NCI-H2196 (cell line): ENCODE measurements around the gene DIP2C.
"Not testable (repeated sequence)": the region's sequence is repeated elsewhere in the genome, so short reads cannot be mapped to it uniquely, and the experiment has no call there.

ENCODE experiments used
- DNase-seq: peaks from one replicate; lab custom pipeline; 2025; ENCODE audit not compliant: unreplicated experiment; lab: John Stamatoyannopoulos, UW

DIP2C gene

GRCh38 chr10:695396-695795, 5.9 kb upstream of the DIP2C start:
- DNase-seq: no peak

DNA sequence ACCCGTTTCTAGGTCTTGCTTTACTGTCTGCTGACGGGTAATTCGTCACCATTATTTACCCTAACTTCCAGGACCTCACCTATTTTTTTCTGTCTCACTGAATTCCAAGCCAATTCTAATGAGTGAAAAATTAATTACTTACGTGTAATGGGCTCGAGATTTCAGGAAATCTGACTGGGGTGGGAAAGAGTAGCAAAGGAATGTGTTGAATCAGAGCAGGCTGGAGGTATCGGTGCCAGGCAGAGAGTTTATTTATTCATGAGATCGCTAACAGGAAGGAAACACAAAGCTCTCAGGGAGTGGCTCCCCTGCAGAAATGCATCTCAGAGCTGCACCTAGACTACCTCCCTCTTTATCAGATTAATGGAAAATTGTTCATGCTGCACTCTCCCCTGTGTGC, 4.0 kb upstream of the DIP2C start:
- no peak for DNase-seq

DNA sequence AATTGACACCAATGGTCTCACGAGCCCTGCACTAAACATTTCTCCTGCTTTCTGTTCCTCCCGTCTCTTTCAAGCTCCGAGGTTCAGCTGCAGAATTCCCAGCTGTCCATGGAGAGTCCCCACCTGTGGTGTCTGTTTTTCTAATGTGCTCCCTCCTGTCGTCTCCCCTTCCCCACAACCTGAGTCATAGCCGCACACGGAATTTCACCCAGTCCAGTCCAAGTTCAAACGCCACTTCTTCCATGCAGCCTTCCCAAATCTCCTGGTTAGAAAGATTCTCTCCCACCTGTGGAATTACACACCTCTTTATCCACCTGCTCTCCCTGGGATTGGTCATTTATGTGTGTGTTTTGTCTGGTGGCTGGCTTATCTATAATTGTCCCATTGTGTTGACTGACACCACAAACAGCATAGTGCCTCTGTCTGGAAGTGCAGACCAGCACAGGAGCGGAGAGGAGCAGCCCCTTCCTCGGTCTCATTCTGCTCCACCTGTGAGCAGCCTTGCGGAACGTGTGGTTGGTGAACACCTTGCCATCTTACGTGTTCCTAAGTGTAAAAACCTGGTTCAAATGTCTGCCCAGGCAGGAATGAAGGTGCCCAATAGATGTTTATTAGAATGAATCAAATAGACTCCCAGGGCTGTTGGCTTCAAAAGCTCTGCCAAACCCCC, 3.3 kb upstream of the DIP2C start:
- no peak for DNase-seq

GRCh38 chr10:691216-691615, 1.7 kb upstream of the DIP2C start:
- DNase-seq: no peak

GRCh38 chr10:690372-691161, 1.1 kb upstream of the DIP2C start:
- DNase-seq: no peak

GRCh38 chr10:689121-689451, 382 bp downstream of the DIP2C start:
- DNase-seq: no peak

DNA sequence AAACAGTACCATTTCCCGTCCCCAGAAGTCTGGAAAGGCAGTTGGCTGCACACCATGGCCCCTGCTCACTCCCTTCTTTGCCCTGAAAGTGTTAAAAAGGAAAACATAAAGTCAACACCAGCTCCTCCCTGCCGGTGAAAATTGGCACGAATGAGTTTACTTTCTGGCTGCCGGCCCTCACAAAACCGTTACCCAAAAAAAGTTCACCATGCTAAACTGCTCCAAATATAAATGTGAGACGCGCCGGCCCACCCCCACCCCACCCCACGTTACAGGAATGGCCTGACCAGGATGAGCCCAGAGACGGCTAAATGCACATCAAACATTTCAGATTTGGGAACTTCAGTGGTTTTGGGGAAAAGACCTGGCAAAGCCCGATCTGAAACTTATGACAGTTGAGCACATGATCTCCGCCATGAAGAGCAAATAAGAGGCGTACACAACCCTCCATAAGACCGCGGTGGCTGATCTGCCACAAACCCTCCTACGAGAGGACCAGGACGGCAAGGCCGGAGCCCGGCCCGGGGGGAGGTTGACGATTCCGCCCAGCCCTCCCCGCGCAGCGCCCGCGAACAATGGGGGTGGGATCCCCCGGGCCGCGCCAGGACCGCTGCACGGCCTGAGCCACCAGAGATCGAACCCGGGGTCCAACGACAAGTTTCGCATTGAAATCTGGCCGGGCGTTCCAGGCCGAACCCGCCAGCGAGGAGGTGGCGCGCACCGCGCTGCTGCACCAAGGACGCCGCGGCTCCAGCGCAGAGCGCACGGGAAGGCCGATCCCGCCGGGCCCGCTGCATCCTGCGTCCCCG, 952 bp downstream of the DIP2C start:
- no peak for DNase-seq

- DNase-seq: no peak
Observed at GRCh38 chr10:687583-688311, 1.7 kb downstream of the DIP2C start.

DNA sequence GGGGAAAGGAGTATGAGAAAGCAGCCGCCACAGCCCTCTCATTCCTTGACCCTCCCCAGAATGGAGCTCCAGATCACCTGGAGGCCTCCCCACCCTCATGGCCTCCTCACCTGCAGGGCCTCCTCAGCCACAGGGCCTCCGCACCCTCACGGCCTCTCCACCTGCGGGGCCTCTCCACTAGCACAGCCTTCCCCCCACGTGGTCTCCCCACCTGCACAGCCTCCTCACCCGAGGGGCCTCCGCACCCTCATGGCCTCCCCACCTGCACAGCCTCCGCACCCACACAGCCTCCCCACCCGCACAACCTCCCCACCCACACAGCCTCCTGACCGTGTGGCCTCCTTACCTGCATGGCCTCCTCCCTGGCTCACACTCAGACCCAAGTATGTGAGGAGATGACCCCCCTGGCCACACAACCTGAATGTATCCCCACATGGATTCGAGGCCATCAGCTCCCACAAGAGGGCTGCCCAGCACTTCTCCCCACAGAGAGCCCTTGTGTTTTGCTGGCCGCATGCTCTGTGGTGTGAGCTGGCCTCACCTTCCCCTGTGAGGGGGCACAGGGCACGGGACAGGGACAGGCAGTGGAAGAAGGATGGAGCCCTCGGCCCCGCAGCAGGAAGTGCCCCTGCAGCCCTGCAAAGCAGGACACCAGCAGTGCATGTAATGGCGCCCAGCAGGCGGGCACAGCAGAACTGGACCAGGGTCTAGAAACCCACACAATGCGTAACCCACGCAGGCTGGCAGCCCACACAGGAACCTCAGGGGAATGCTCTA, 3.1 kb downstream of the DIP2C start:
- no peak for DNase-seq

- no peak for DNase-seq
Observed at GRCh38 chr10:685613-686012, 3.9 kb downstream of the DIP2C start.

DNA sequence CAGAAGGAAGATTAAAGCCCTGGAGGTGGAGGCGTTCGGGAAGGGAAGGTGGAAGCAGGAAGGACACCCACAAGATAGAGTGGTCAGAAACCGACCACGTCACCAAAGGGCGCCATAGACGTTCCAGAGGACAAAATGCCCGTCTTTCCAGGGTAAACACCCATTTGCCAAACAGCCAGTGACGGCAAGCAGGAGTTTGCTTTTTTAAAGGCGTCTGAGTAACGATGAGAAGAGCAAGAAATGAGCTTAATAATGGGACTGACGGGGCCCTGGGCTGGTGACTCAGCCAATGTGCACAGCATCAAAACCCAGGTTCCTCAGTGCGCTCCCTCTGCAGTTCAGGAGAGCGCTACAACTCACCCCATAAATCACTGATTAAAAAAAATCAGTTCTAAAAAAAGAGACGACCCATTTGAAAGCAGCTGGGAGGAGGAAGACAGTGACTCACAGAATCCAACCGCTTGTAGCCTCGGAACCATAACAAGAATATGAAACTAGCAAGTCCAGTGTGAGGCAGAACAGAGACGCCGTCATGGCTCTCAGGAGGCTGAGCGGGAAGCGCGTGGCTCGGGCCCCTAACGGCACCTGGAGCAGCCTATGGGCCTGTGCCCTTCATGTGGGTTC, 5.9 kb downstream of the DIP2C start:
- DNase-seq: no peak

- DNase-seq: no peak
Observed at GRCh38 chr10:682931-683447, 6.5 kb downstream of the DIP2C start.

- no peak for DNase-seq
Observed at GRCh38 chr10:681670-682318, 7.7 kb downstream of the DIP2C start.

DNA sequence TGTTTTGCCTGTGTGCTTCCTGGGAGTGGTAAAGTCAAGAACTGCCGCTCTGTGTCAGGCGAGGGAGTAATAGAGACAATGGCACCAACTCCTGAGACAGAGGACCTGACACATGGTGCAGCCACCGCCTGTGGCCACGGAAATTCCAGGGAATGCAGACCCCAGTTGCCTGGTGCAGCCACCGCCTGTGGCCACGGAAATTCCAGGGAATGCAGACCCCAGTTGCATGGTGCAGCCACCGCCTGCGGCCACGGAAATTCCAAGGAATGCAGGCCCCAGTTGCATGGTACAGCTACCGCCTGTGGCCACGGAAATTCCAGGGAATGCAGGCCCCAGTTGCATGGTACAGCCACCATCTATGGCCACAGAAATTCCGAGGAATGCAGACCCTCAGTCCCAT, 8.7 kb downstream of the DIP2C start:
- no peak for DNase-seq

DNA sequence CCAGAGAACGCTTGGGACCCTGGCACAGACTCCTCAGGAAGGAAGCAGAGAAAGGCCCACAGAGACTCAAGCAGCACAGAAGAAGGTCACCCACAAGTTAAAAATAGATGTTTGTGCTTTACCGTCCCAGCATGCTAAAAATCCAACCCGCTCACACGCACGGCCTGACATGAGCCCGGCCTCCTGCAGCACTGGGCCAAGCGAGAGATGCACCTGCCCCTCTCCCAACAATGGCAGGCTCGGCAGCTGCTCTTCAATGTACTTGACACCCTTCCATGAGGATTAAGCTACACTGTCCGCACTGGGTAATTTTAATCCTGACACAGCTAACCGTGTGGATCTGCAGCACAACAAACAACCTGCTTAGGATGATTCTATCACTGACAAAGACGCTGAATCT, 9.3 kb downstream of the DIP2C start:
- DNase-seq: peak; percentile 37

- DNase-seq: no peak
Observed at GRCh38 chr10:679556-679955, 9.9 kb downstream of the DIP2C start.

GRCh38 chr10:678662-679005, 10.8 kb downstream of the DIP2C start:
- not testable (repeated sequence) for DNase-seq

DNA sequence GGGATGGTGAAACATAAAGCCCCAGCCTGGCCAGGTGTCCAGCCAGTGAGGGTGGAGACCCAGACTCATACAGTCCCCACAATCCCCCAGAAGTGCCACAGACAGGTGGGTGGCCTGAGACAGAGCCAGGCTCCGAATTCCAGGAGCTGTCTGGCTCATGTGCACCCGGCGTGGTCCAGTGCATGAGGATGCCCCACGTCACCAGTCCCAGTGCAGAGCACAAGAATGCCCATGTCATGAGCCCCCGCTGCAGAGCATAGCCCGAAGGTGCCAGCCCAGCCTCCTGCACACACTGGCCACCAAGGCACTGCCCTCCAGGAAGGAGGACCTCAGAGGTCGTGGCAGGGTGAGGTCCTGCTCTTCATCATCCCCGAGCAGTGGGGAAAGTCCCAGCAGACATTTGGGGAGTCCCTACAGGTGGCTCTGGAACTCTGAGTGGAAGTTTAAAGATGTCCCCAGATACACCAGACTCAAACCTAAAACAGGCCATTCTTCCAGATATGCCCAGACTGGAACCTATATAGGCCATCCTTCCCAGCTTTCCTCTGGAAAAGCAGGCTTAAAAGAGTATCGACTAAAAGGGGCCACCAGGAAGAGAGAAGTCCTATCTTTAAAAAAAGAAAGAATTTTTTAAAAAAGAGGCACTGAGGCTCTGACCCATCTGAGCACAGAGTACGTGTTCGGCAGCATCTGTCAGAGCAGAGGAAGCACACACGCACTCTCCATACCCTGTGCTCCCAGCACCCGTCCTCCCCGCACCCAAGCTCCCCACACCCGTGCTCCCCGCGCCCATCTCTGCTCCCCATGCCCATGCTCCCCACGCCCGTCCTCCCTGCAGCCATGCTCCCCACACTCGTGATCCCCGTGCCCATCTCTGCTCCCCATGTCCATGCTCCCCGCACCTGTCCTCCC, 11.5 kb downstream of the DIP2C start:
- DNase-seq: no peak
